GM12878 (cell line): ENCODE measurements around the gene FN1. TPM values are rescaled to one million over a fixed set of nuclear protein-coding genes. Genes with fewer than 3 reads are reported as not detected.

ENCODE experiments used
- ATAC-seq: fragments of 200-7000 bp; cut with Tn5 transposase; 3 replicates; pipeline ENCODE4 v1.9.1; 2020; ENCODE audit warnings: mild to moderate bottlenecking, moderate library complexity
- BruUV-seq: library from RNA; stranded (reverse); fragments of 400-500 nt; replicated peaks from 2 replicates; lab custom pipeline; 2021; lab: Mats Ljungman, UMichigan
- CTCF ChIA-PET: fragments of 300-600 bp; sonication (Branson Sonifier 250); formaldehyde crosslinking; extraction: SDS; loops from one replicate; lab custom pipeline; 2021; ENCODE audit warnings: inconsistent platforms; lab: Yijun Ruan, JAX
- POLR2A ChIA-PET: fragments of 350-600 bp; formaldehyde crosslinking; extraction: SDS; loops from one replicate; lab custom pipeline; 2021; ENCODE audit warnings: inconsistent platforms; lab: Charles Lee
- RAD21 ChIA-PET: fragments of 300-600 bp; sonication (Branson Sonifier 250); formaldehyde crosslinking; loops from one replicate; lab custom pipeline; 2023; ENCODE audit warnings: antibody characterized with exemption; ENCODE audit not compliant: unreplicated experiment; lab: Charles Lee
- SMC1A ChIA-PET: fragments of 300-600 bp; sonication (Branson Sonifier 250); formaldehyde crosslinking; loops from one replicate; lab custom pipeline; 2023; ENCODE audit not compliant: unreplicated experiment, uncharacterized antibody; lab: Charles Lee
- DNase-seq: peaks from one replicate; pipeline ENCODE4 v3.0.0-alpha.2; 2011; ENCODE audit warnings: low read depth, low spot score
- FAIRE-seq: peaks from 3 replicates; lab custom pipeline; 2011; peaks lifted over from hg19 to GRCh38; lab: Jason Lieb, UNC
- H2AFZ ChIP-seq: 2 replicates; pipeline ENCODE4 v1.6.0; 2011; ENCODE audit warnings: low read depth, low read length, control low read depth; ENCODE audit not compliant: control insufficient read depth
- H3K27ac ChIP-seq: 2 replicates; pipeline ENCODE4 v1.5.1; 2011; ENCODE audit warnings: control low read depth; ENCODE audit not compliant: control insufficient read depth, insufficient read depth
- H3K27me3 ChIP-seq, 2 experiments: replicated peaks in 1 of 2; 2 replicates each; pipeline versions ENCODE4 v1.6.0 to v1.6.1; 2011; ENCODE audit warnings: low read length in 1 of 2; ENCODE audit not compliant: control insufficient read depth in 2 of 2, insufficient read depth in 2 of 2
- H3K36me3 ChIP-seq, 2 experiments: 2 replicates each; pipeline ENCODE4 v1.5.1; 2011; ENCODE audit warnings: low read length in 1 of 2; ENCODE audit not compliant: control insufficient read depth in 2 of 2, insufficient read depth in 2 of 2
- H3K4me1 ChIP-seq: 2 replicates; pipeline ENCODE4 v1.6.1; 2011; ENCODE audit warnings: mild to moderate bottlenecking, low read length, moderate library complexity, mixed read lengths; ENCODE audit not compliant: control insufficient read depth, insufficient read depth
- H3K4me2 ChIP-seq: 2 replicates; pipeline ENCODE4 v1.6.0; 2011; ENCODE audit warnings: control low read depth; ENCODE audit not compliant: control insufficient read depth, insufficient read depth
- H3K4me3 ChIP-seq: fragments of 200-600 bp; sonication (generic); 2 replicates; pipeline ENCODE4 v1.5.1; 2016
- H3K79me2 ChIP-seq: 2 replicates; pipeline ENCODE4 v1.6.0; 2011; ENCODE audit warnings: low read length; ENCODE audit not compliant: control insufficient read depth, insufficient read depth
- H3K9ac ChIP-seq: 2 replicates; pipeline ENCODE4 v1.8.0; 2011; ENCODE audit warnings: low read length, control low read depth, mixed read lengths; ENCODE audit not compliant: control insufficient read depth, insufficient read depth
- H3K9me3 ChIP-seq: replicated peaks from 3 replicates; pipeline ENCODE4 v1.5.1; 2011; ENCODE audit warnings: mild to moderate bottlenecking, low read length; ENCODE audit not compliant: control insufficient read depth, insufficient read depth
- H4K20me1 ChIP-seq: 2 replicates; pipeline ENCODE4 v1.6.0; 2011; ENCODE audit not compliant: control insufficient read depth, insufficient read depth
- ETV6 ChIP-seq, 2 experiments: fragments of 450-650 bp in 1 of 2; IDR thresholded peaks in 1 of 2; conservative IDR thresholded peaks in 1 of 2; 2 replicates each; pipeline ENCODE4 v1.6.1; 2014; ENCODE audit warnings: antibody characterized with exemption in 1 of 2, borderline replicate concordance in 1 of 2, low read depth in 1 of 2, mild to moderate bottlenecking in 1 of 2, moderate library complexity in 1 of 2
- ZNF274 ChIP-seq: IDR thresholded peaks from one replicate; pipeline ENCODE4 v1.8.0; 2011; ENCODE audit not compliant: insufficient read length, insufficient read depth
- WGBS: methylation state at CpG from one replicate; pipeline ENCODE4 v1.1.6; 2016; ENCODE audit warnings: low lambda C conversion rate; ENCODE audit not compliant: insufficient replicate concordance, insufficient coverage; ENCODE audit errors: missing lambda C conversion rate; 5-methylcytosine and 5-hydroxymethylcytosine counted together
- in situ Hi-C: fragments of 300-500 bp; cut with MboI; formaldehyde crosslinking; loops from 9 replicates; pipeline ENCODE4 v1.14.3; 2018; ENCODE audit warnings: mixed read lengths
- intact Hi-C: fragments of 100-400 bp; cut with micrococcal nuclease; formaldehyde crosslinking; loops from one replicate; pipeline ENCODE4 v1.14.2; 2022; ENCODE audit not compliant: unreplicated experiment
- polyA plus RNA-seq, 11 experiments: library from polyadenylated mRNA; depleted of rRNA in 4 of 11; unstranded in 6 of 11; stranded (reverse) in 5 of 11; fragments of >200 nt; fragmentation: Nextera tagmentation in 4 of 11; fragmentation: Illumina TruSeq in 1 of 11; extraction: Ambion mirVana in 4 of 11; extraction: Trizol in 1 of 11; gene quantifications; 1 replicate in 1 of 11; 2 replicates in 10 of 11; pipeline versions ENCODE4 v1.2.1 to v1.2.3, GENCODE V29; 2011 to 2016; ENCODE audit warnings: inconsistent platforms in 2 of 11, missing spikeins in 2 of 11, low read depth in 1 of 11
- total RNA-seq, 4 experiments: library from RNA; depleted of rRNA in 3 of 4; stranded (reverse); fragments of >200 nt in 3 of 4; fragmentation: Illumina TruSeq in 1 of 4; extraction: Trizol in 1 of 4; gene quantifications; 2 replicates each; pipeline versions ENCODE4 v1.2.1 to v1.2.3, GENCODE V29; 2013 to 2021
- TF ChIP-seq, protein P1 (sequence below): fragments of 450-650 bp; IDR thresholded peaks from 2 replicates; pipeline ENCODE4 v1.6.1; 2016; ENCODE audit warnings: mild to moderate bottlenecking, moderate library complexity, borderline replicate concordance

Gene FN1
- total and polyA plus RNA-seq, 10 of the 15 experiments (the other 5 are each of a cell fraction or from before 2014, with no cell fraction given): 0.60 to 9.4 (median 1.5) TPM

DNA sequence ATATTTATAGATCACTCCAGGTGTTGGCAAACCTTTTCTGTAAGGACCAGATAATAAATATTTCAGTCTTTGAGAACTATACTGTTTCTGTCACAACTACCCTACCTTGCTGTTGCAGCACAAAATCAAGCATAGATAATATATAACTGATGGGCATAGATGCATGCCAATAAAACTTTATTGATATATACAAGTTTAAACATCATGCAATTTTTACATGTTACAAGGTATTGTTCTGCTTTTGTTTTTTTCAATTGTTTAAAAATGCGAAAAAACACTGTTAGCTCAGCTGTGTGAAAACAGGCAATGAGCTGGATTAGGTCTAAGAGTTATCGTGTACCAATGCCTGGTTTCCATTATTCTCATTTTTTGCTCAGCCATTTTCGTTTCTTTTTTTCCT, 47.6 kb upstream of the FN1 start:
- RAD21 ChIA-PET: interaction anchor here (0.7 kb wide), 1 partner anchor 432 kb away, joined by 3 read pairs; no protein-coding TSS in a partner anchor
- POLR2A ChIA-PET: no interaction called here
- in situ Hi-C loops: no loop called here
- SMC1A ChIA-PET: interaction anchor here (0.7 kb wide), 1 partner anchor 202 kb away, joined by 3 read pairs; no protein-coding TSS in a partner anchor
- Histone ChIP-seq H3K4me1 (no peaks in the 10 kb centered on the region), H4K20me1 (no peaks in the 10 kb centered on the region), H2AFZ (no peak overlapping the region), H3K4me3 (no peak overlapping the region), H3K79me2 (no peaks in the 10 kb centered on the region), H3K36me3 (no peaks in the 10 kb centered on the region), H3K9me3 (no peaks in the 10 kb centered on the region), H3K27me3 (no peaks in the 10 kb centered on the region; a peak in 1 of 4 replicates), H3K27ac (no peak overlapping the region), H3K4me2 (no peak overlapping the region), H3K9ac (no peak overlapping the region)
- 31% methylated on average over 3 of the region's 3 CpGs for WGBS
- BruUV-seq: no TSS peak
- intact Hi-C loops: no loop called here
- FAIRE-seq: no peak
- ATAC-seq: no peak
- TF ChIP-seq ZNF274: no peak
- no peak for TF ChIP-seq ETV6 (conservative IDR thresholded peaks at IDR 0.05 in 1 of 2, IDR thresholded peaks at IDR 0.05 in 1 of 2; ENCODE audit: borderline replicate concordance in 1 of 2, low read depth in 1 of 2)
- TF ChIP-seq, protein P1, sequence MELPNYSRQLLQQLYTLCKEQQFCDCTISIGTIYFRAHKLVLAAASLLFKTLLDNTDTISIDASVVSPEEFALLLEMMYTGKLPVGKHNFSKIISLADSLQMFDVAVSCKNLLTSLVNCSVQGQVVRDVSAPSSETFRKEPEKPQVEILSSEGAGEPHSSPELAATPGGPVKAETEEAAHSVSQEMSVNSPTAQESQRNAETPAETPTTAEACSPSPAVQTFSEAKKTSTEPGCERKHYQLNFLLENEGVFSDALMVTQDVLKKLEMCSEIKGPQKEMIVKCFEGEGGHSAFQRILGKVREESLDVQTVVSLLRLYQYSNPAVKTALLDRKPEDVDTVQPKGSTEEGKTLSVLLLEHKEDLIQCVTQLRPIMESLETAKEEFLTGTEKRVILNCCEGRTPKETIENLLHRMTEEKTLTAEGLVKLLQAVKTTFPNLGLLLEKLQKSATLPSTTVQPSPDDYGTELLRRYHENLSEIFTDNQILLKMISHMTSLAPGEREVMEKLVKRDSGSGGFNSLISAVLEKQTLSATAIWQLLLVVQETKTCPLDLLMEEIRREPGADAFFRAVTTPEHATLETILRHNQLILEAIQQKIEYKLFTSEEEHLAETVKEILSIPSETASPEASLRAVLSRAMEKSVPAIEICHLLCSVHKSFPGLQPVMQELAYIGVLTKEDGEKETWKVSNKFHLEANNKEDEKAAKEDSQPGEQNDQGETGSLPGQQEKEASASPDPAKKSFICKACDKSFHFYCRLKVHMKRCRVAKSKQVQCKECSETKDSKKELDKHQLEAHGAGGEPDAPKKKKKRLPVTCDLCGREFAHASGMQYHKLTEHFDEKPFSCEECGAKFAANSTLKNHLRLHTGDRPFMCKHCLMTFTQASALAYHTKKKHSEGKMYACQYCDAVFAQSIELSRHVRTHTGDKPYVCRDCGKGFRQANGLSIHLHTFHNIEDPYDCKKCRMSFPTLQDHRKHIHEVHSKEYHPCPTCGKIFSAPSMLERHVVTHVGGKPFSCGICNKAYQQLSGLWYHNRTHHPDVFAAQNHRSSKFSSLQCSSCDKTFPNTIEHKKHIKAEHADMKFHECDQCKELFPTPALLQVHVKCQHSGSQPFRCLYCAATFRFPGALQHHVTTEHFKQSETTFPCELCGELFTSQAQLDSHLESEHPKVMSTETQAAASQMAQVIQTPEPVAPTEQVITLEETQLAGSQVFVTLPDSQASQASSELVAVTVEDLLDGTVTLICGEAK: peak; percentile 77
- CTCF ChIA-PET: no interaction called here
- DNase-seq: no peak
